Lung (tissue), 10 donors: Measurements from ENCODE around the gene TRIM43B. TPM values are rescaled to one million over a fixed set of nuclear protein-coding genes. Genes with fewer than 3 reads are reported as not detected.
"Not testable (repeated sequence)": the region's sequence is repeated elsewhere in the genome, so short reads cannot be mapped to it uniquely, and the experiment has no call there.

Experiments
- ATAC-seq: fragments of 200-7000 bp; cut with Tn5 transposase; one replicate; pipeline ENCODE4 v1.9.1; 2020; ENCODE audit warnings: moderate number of reproducible peaks; ENCODE audit not compliant: insufficient read depth, low FRiP score
- DNase-seq, 3 donors: peaks; one replicate each; pipeline ENCODE4 v3.0.0-alpha.2; 2013 to 2017
- H3K27ac ChIP-seq, 2 donors: one replicate each; pipeline ENCODE4 v1.5.1; 2013; ENCODE audit warnings: mild to moderate bottlenecking in 2 of 2, moderate library complexity in 2 of 2, control low read depth in 1 of 2, inconsistent platforms in 1 of 2, low read depth in 1 of 2, low read length in 1 of 2
- H3K27me3 ChIP-seq, 3 donors: one replicate each; pipeline ENCODE4 v1.5.1; 2013; ENCODE audit warnings: low read length in 2 of 3; ENCODE audit not compliant: control insufficient read depth in 3 of 3, insufficient read depth in 3 of 3
- H3K36me3 ChIP-seq, 4 donors: one replicate each; pipeline ENCODE4 v1.5.1; 2013; ENCODE audit warnings: low read length in 4 of 4, mild to moderate bottlenecking in 1 of 4, moderate library complexity in 1 of 4; ENCODE audit not compliant: control insufficient read depth in 4 of 4, insufficient read depth in 4 of 4
- H3K4me1 ChIP-seq, 5 donors: one replicate each; pipeline ENCODE4 v1.5.1; 2013; ENCODE audit warnings: low read length in 5 of 5, mild to moderate bottlenecking in 2 of 5, moderate library complexity in 1 of 5; ENCODE audit not compliant: control insufficient read depth in 5 of 5, insufficient read depth in 5 of 5
- H3K4me3 ChIP-seq: one replicate; pipeline ENCODE4 v1.5.1; 2013; ENCODE audit warnings: mild to moderate bottlenecking, control low read depth, moderate library complexity
- H3K9ac ChIP-seq, 2 donors: one replicate each; pipeline ENCODE4 v1.5.1; 2013; ENCODE audit warnings: low read length in 2 of 2, control low read depth in 1 of 2; ENCODE audit not compliant: insufficient read depth in 1 of 2
- H3K9me3 ChIP-seq, 4 donors: one replicate each; pipeline ENCODE4 v1.5.1; 2013; ENCODE audit warnings: low read length in 3 of 4, mild to moderate bottlenecking in 1 of 4, moderate library complexity in 1 of 4; ENCODE audit not compliant: control insufficient read depth in 4 of 4, insufficient read depth in 3 of 4
- WGBS, 2 donors: extraction: QIAGEN DNeasy Blood & Tissue Kit; methylation state at CpG; one replicate each; pipeline ENCODE4 v1.1.7; 2013; 5-methylcytosine and 5-hydroxymethylcytosine counted together
- polyA plus RNA-seq, 2 donors: library from polyadenylated mRNA; stranded (reverse); fragments of 200-250 nt; gene quantifications; one replicate each; pipeline ENCODE4 v1.2.1, GENCODE V29; 2013
- total RNA-seq, 2 donors: library from RNA; depleted of rRNA in 1 of 2; stranded (reverse); fragments of >200 nt in 1 of 2; gene quantifications; one replicate each; pipeline ENCODE4 v1.2.1, GENCODE V29; 2014 to 2021
- donor health status: Bipolar disorder and iron deficiency.
- donor health status: healthy.
- donor health status: DM: yes; HTN: yes; CAD: no.

Gene TRIM43B
- total and polyA plus RNA-seq, 4 donors: not detected

DNA sequence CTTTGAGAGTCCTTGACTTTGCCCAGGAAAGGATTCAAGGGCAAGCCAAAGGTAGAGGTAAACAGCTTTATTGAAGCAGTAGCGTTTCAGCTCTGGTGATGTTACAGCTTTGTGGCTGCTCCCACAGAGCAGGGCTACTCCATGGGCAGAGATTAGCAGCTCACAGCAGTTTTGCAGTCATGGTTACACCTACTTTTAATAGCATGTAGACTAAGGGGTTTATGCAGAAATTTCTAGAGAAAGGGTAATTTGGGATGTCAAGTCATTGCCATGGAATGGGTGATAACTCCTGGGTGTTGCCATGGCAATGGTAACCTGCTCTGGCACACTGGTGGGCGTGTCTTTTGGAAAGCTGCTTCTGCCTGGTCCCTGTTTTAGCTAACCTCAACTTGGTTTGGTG, 18.0 kb downstream of the TRIM43B start:
- not testable (repeated sequence) for H3K4me3 ChIP-seq, H3K9me3 ChIP-seq, ATAC-seq, H3K27me3 ChIP-seq, H3K27ac ChIP-seq, H3K4me1 ChIP-seq, H3K9ac ChIP-seq, DNase-seq, H3K36me3 ChIP-seq
- no CpG with 5 or more reads among the region's 2 CpGs for WGBS, 2 donors

DNA sequence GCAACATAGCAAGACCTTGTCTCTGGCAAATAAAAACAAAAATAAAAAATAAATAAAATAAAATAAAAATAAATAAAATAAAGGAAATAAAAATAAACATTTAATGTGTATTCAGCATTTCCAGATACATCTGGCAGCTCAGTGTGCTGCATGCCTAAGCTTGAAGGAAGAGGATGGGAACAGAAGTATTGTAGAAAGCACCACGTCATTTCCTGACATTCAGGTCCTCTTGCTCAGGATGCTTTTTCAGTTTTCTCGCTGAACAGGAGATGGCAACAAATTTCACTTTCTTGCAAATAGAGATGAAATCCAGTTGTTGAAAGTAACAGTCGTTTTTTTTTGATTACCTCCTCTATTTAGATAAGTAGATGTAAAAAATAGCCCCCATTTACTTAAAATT, 21.3 kb downstream of the TRIM43B start:
- not testable (repeated sequence) for ATAC-seq

DNA sequence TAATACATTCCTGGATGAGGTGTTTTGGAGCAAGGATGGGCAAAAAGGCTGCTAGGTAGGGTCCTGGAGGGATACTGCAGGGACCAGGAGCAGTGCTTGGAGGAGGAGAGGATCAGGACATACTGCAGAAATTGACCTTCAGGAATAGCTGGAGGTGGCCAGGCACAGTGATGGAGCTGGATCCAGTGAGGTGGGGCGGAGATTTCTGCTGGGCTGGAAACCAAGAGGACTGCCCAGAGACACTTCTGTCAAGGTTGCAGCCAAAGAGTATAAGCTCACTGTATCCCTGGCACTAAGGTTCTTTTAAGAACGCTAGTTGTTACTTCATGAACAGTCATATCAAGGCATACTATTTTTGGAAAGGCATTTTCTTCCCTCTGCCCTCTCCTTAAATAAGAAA, 39.2 kb downstream of the TRIM43B start:
- no CpG with 5 or more reads among the region's 2 CpGs for WGBS, 2 donors
- not testable (repeated sequence) for H3K36me3 ChIP-seq, H3K9ac ChIP-seq, H3K27ac ChIP-seq, H3K4me1 ChIP-seq, H3K9me3 ChIP-seq, DNase-seq, ATAC-seq, H3K27me3 ChIP-seq, H3K4me3 ChIP-seq

More for the DNA sequence above, 21.3 kb downstream of the TRIM43B start:
- H3K9ac ChIP-seq, H3K36me3 ChIP-seq, H3K4me3 ChIP-seq, H3K4me1 ChIP-seq, H3K27me3 ChIP-seq, DNase-seq, H3K9me3 ChIP-seq, H3K27ac ChIP-seq: not testable (repeated sequence)
- no CpG with 5 or more reads among the region's 3 CpGs for WGBS, 2 donors

DNA sequence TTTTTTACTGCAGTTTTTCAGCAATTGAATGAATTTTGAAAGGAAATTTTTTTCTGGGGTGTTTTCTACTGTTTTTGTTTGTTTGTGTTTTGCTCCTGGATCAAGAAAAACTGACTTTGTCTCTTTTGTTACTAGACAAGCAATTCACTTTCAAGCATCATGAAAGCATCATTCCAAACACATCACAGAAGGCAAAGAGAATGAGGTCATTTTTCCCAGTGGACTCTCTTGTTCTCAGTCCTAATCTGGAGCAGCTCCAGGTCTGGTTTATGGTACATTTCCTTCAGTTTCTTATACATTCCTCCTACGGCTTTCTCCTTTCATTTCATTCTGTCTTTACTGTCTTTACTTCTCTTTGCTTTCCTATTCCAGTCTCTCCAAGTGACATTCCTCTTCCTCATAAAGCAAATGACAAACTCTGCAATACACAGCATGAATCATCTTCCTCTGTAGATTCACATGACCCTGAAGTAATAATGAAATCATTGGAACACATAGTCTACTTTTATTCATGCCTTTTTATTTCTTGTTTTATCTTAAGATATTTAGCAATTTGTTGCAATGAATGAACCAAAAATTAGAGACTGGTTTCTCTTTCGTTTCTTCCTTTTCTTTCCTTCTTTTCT, 42.0 kb downstream of the TRIM43B start:
- H3K36me3 ChIP-seq, H3K27me3 ChIP-seq, H3K4me1 ChIP-seq, DNase-seq, H3K9ac ChIP-seq, ATAC-seq, H3K9me3 ChIP-seq, H3K27ac ChIP-seq, H3K4me3 ChIP-seq: not testable (repeated sequence)
- no CpG with 5 or more reads among the region's 2 CpGs for WGBS, 2 donors

DNA sequence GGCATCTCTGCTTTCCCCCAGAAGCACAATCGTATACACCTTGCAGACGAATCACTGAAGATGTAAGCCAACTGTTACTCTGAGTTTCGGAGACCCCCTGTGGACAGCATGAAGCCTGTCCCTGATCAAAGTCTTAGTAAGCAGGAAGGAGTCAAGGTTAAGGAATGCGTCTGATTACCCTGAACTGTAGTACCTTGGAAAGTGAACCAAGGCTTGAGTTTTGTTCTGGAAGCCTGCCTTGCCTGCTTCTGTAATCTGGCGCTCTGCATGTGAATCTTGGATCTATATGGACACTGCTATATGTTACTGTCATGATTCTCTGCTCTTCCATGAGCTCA, 48.7 kb downstream of the TRIM43B start:
- H3K4me1 ChIP-seq, H3K27me3 ChIP-seq, H3K9ac ChIP-seq, H3K36me3 ChIP-seq, H3K27ac ChIP-seq, DNase-seq, H3K9me3 ChIP-seq, H3K4me3 ChIP-seq: not testable (repeated sequence)
- peak; percentile 16 for ATAC-seq
- WGBS, 2 donors: 40 to 71% methylated on average over 3 of the region's 5 CpGs

DNA sequence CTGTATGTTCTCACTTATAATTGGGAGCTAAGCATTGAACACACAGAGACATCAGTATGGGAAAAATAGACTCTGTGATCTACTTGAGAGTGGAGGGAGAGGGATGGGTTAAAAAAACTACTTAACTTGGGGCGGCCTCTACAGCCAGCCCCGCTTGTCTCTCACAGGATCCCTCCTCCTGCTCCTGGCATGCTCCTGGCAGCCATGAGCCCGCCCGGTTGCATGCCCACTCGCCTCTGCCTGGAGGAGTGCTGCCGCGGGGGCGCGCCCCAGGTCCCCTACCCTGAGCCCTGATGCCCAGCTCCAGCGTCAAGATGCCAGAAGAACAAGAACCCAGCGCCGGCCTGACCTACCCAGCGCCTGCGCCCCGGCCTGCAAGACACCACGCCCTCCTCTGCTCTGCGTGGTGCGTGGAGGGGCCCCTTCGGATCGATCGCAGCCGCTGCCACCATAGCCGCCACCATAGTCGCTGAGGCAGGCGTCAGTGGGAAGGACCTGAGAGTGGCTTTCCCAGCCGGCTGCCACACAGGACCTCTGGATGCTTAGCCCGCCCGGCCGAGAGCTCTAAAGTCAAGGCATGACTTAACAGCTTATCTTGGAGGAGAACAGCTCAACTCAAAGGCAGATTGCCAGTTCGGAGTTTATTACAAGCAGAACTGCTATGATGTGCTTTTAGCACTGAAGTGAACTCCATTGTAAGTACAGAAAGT, 49.2 kb downstream of the TRIM43B start:
- H3K9me3 ChIP-seq, H3K4me1 ChIP-seq, H3K27me3 ChIP-seq, H3K9ac ChIP-seq, H3K36me3 ChIP-seq, H3K27ac ChIP-seq, H3K4me3 ChIP-seq, DNase-seq: not testable (repeated sequence)
- no CpG with 5 or more reads among the region's 30 CpGs for WGBS, 2 donors
- peak; percentile 38 for ATAC-seq

DNA sequence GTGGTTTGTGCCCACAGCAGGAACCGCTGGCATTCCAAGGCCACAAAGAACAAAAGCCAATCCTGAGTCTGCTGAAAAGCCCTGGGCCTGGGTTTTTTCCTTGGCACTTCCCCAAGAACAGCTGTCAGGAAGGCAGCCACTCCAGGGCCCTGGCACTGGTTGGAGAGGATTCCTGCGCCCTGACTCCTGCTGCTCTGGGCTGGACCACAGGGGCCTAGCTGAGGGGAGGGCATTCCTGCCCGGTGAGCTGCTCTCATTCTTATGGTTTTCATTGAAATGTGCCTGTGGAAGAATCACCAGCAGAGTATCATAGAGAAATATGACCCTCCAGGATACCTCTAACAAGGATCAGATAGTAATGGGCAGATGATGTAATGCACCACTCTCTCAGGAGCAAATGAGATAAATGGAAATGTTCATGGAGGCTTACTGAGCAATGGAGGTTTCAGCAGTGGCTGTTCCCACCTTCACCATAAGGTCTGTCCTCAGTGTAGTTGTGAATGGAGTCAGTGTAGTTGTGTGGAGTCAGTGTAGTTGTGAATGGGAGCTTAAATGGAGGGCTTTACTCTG, 50.0 kb downstream of the TRIM43B start:
- H3K36me3 ChIP-seq, H3K27me3 ChIP-seq, H3K9ac ChIP-seq, H3K9me3 ChIP-seq, H3K4me1 ChIP-seq, H3K4me3 ChIP-seq, DNase-seq, H3K27ac ChIP-seq: not testable (repeated sequence)
- ATAC-seq: peak; percentile 84
- WGBS, 2 donors: 46 to 83% methylated on average over 2 of the region's 3 CpGs

DNA sequence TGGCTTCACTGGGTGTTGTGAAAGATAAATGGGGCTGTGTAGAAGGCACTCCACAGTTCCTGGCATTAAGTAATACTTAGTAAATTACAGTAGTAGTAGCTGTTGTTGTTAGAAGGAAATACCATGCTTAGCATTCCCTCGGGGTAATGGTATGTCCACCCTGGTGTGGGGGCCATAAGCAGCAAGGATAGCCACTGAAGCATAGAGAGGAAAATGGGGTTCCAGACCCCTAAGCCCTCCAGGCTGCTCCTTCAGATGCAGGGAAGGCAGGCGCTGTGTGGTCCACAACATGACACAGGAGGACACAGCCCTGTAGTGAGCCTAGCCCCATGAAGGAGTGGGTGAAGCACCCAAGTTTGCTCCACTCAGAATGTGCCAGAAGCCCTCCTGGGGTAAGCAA, 50.6 kb downstream of the TRIM43B start:
- peak overlapping the region in 1 of 2 donors; percentile 75 for H3K27ac ChIP-seq
- not testable (repeated sequence) for ATAC-seq, H3K4me1 ChIP-seq, H3K27me3 ChIP-seq, H3K36me3 ChIP-seq, H3K9ac ChIP-seq, DNase-seq, H3K9me3 ChIP-seq, H3K4me3 ChIP-seq
- WGBS, 2 donors: 84 to 100% methylated on average over 1 to 2 of the region's 2 CpGs
